ENCODE measurements around the gene FRMD1.
"Not testable (repeated sequence)": the region's sequence is repeated elsewhere in the genome, so short reads cannot be mapped to it uniquely, and the experiment has no call there.

Gene FRMD1

GRCh38 chr6:168081858-168082546 lies 3.0 kb upstream of the FRMD1 start:
- Histone ChIP-seq H3K4me1 (ENCODE audit: insufficient read depth, poor library complexity, severe bottlenecking) (no peaks in the 10 kb centered on the region), H3K36me3 (ENCODE audit: low read depth) (no peaks in the 10 kb centered on the region)

GRCh38 chr6:168080393-168081077 lies 1.5 kb upstream of the FRMD1 start:
- H3K36me3 ChIP-seq (ENCODE audit: low read depth): no peaks in the 10 kb centered on the region

More at GRCh38 chr6:168081858-168082546, 3.0 kb upstream of the FRMD1 start:
- Histone ChIP-seq H3K27ac (ENCODE audit: poor library complexity, severe bottlenecking) (no peak overlapping the region), H3K4me3 (ENCODE audit: severe bottlenecking) (no peak overlapping the region), H3K9me3 (ENCODE audit: severe bottlenecking) (no peaks in the 10 kb centered on the region), H3K27me3 (ENCODE audit: insufficient read depth, poor library complexity, severe bottlenecking) (no peaks in the 10 kb centered on the region)
- TF ChIP-seq, protein P1, sequence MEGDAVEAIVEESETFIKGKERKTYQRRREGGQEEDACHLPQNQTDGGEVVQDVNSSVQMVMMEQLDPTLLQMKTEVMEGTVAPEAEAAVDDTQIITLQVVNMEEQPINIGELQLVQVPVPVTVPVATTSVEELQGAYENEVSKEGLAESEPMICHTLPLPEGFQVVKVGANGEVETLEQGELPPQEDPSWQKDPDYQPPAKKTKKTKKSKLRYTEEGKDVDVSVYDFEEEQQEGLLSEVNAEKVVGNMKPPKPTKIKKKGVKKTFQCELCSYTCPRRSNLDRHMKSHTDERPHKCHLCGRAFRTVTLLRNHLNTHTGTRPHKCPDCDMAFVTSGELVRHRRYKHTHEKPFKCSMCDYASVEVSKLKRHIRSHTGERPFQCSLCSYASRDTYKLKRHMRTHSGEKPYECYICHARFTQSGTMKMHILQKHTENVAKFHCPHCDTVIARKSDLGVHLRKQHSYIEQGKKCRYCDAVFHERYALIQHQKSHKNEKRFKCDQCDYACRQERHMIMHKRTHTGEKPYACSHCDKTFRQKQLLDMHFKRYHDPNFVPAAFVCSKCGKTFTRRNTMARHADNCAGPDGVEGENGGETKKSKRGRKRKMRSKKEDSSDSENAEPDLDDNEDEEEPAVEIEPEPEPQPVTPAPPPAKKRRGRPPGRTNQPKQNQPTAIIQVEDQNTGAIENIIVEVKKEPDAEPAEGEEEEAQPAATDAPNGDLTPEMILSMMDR (IDR thresholded peaks at IDR 0.05; ENCODE audit: poor library complexity, severe bottlenecking): no peak
- ATAC-seq (ENCODE audit: low read depth) (no peak), DNase-seq (ENCODE audit: low spot score) (no peak)

DNA sequence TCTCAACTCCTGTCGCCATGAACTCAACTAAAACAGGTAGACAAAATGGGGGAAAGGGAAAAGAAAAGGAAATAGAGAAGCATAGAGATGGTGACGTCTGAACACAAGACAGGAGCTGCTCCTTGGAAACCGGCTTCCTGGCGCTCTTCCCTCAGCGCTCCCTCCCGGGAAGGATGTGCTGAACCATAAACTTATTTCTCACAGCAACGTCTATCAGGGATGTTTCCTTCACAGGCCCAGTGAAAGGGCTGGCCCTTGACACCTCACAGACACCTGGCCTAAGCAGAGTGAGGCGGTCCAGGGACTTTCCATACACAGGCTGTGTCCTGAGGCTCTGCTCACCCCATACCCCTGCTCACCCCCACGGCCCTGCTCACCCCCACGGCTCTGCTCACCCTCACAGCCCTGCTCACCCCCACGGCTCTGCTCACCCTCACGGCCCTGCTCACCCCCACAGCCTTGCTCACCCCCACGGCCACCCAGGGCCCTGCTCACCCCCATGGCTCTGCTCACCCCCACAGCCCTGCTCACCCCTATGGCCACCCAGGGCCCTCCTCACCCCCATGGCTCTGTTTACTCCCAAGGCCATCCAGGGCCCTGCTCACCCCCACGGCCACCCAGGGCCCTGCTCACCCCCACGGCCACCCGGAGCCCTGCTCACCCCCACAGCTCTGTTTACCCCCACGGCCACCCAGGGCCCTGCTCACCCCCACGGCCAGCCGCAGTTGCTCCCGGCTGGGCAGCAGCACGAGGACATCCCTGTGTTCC lies 653 bp downstream of the FRMD1 start:
- Histone ChIP-seq H3K27me3 (ENCODE audit: insufficient read depth, poor library complexity, severe bottlenecking) (no peaks in the 10 kb centered on the region), H3K27ac (ENCODE audit: poor library complexity, severe bottlenecking) (no peak overlapping the region), H3K4me3 (ENCODE audit: severe bottlenecking) (no peak overlapping the region), H3K36me3 (ENCODE audit: low read depth) (no peaks in the 10 kb centered on the region), H3K9me3 (ENCODE audit: severe bottlenecking) (no peaks in the 10 kb centered on the region), H3K4me1 (ENCODE audit: insufficient read depth, poor library complexity, severe bottlenecking) (no peaks in the 10 kb centered on the region)
- TF ChIP-seq, protein P1 (IDR thresholded peaks at IDR 0.05; ENCODE audit: poor library complexity, severe bottlenecking): no peak
- ATAC-seq (ENCODE audit: low read depth): no peak
- DNase-seq (ENCODE audit: low spot score): no peak

More at GRCh38 chr6:168080393-168081077, 1.5 kb upstream of the FRMD1 start:
- Histone ChIP-seq H3K9me3 (ENCODE audit: severe bottlenecking) (no peaks in the 10 kb centered on the region), H3K27me3 (ENCODE audit: insufficient read depth, poor library complexity, severe bottlenecking) (no peaks in the 10 kb centered on the region), H3K4me3 (ENCODE audit: severe bottlenecking) (no peak overlapping the region), H3K4me1 (ENCODE audit: insufficient read depth, poor library complexity, severe bottlenecking) (no peaks in the 10 kb centered on the region), H3K27ac (ENCODE audit: poor library complexity, severe bottlenecking) (no peak overlapping the region)
- ATAC-seq (ENCODE audit: low read depth) (no peak), DNase-seq (ENCODE audit: low spot score) (no peak)
- TF ChIP-seq, protein P1 (IDR thresholded peaks at IDR 0.05; ENCODE audit: poor library complexity, severe bottlenecking): no peak

- ATAC-seq (ENCODE audit: low read depth); DNase-seq (ENCODE audit: low spot score); H3K27me3 ChIP-seq (ENCODE audit: insufficient read depth, poor library complexity, severe bottlenecking); H3K27ac ChIP-seq (ENCODE audit: poor library complexity, severe bottlenecking); H3K36me3 ChIP-seq (ENCODE audit: low read depth); H3K4me1 ChIP-seq (ENCODE audit: insufficient read depth, poor library complexity, severe bottlenecking); H3K9me3 ChIP-seq (ENCODE audit: severe bottlenecking); H3K4me3 ChIP-seq (ENCODE audit: severe bottlenecking): not testable (repeated sequence)
Measured at GRCh38 chr6:168077401-168077800, 1.6 kb downstream of the FRMD1 start.

DNA sequence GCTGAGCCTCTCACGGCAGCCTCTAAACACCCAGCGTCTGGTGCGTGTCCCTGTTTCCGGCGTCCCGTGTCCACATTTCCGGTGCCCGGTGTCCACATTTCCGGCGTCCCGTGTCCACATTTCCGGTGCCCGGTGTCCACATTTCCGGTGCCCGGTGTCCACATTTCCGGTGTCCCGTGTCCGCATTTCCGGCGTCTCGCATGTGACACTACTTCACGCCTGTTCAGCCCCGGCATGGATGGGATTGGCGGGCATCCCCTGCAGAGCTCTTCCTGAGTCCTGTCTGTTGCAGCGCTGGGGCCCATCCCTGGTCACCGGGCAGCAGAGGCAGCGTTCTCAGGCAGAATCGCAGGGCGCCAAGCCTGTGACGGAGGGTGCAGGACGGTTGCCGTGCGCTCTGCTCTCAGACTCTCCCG lies 3.2 kb downstream of the FRMD1 start:
- no peaks in the 10 kb centered on the region for H3K4me1 ChIP-seq (ENCODE audit: insufficient read depth, poor library complexity, severe bottlenecking)

More for the DNA sequence above, 3.2 kb downstream of the FRMD1 start:
- Histone ChIP-seq H3K27me3 (ENCODE audit: insufficient read depth, poor library complexity, severe bottlenecking) (no peaks in the 10 kb centered on the region), H3K27ac (ENCODE audit: poor library complexity, severe bottlenecking) (no peak overlapping the region), H3K36me3 (ENCODE audit: low read depth) (no peaks in the 10 kb centered on the region), H3K9me3 (ENCODE audit: severe bottlenecking) (no peaks in the 10 kb centered on the region), H3K4me3 (ENCODE audit: severe bottlenecking) (no peak overlapping the region)
- DNase-seq (ENCODE audit: low spot score) (no peak), ATAC-seq (ENCODE audit: low read depth) (no peak)
- TF ChIP-seq, protein P1 (IDR thresholded peaks at IDR 0.05; ENCODE audit: poor library complexity, severe bottlenecking): no peak

Data from RWPE2 (cell line).